ENCODE measurements around the gene TRAPPC4. TPM values are rescaled to one million over a fixed set of nuclear protein-coding genes. Genes with fewer than 3 reads are reported as not detected.

Gene TRAPPC4
- polyA plus RNA-seq, 1 of the 3 experiments (the other 2 are of a cell fraction): 368 TPM

DNA sequence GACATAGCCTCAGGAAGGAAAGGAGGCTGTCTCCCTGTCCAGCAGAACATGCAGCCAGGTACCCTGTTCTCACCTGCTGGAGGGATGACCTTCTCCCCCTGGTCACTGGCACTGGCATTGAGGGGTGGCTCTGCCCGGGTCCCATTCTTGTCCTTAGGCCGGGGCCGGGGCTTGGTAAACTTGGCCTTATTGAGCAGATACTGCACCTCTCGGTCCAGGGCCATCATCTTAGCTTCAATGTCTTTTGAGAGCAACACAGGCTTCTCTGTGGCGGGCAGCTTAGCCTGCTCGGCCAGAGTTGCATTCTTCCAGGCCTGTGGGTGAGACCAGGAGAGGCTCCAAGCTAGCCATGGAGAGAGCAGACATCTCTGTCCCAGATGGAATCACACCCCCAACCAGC lies 27.9 kb downstream of the TRAPPC4 start:
- no peak overlapping the region for H3K9ac ChIP-seq
- H3K4me3 ChIP-seq (ENCODE audit: low read depth in 2 of 2, low read length in 1 of 2): no peak overlapping the region
- TF ChIP-seq, protein P1, sequence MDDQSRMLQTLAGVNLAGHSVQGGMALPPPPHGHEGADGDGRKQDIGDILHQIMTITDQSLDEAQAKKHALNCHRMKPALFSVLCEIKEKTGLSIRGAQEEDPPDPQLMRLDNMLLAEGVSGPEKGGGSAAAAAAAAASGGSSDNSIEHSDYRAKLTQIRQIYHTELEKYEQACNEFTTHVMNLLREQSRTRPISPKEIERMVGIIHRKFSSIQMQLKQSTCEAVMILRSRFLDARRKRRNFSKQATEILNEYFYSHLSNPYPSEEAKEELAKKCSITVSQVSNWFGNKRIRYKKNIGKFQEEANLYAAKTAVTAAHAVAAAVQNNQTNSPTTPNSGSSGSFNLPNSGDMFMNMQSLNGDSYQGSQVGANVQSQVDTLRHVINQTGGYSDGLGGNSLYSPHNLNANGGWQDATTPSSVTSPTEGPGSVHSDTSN (IDR thresholded peaks at IDR 0.05): no peak
- TF ChIP-seq FOSL2 (IDR thresholded peaks at IDR 0.05; ENCODE audit: borderline replicate concordance, low read depth) (no peak), SIN3A (IDR thresholded peaks at IDR 0.05; ENCODE audit: borderline replicate concordance, low read depth, low read length) (no peak), TCF12 (IDR thresholded peaks at IDR 0.05) (no peak)
- TF ChIP-seq, protein P2, sequence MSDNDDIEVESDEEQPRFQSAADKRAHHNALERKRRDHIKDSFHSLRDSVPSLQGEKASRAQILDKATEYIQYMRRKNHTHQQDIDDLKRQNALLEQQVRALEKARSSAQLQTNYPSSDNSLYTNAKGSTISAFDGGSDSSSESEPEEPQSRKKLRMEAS (IDR thresholded peaks at IDR 0.05; ENCODE audit: low read depth): no peak
- WGBS (ENCODE audit: low lambda C conversion rate): 94% methylated on average over 3 of the region's 6 CpGs
- ChIA-PET POLR2A (interaction anchor here (0.6 to 3.1 kb wide), 3 partner anchors 8 to 75 kb away, joined by 4 to 12 read pairs (median 4); partner anchors contain the start of gene HINFP), CTCF (interaction anchor here (1.4 kb wide), 1 partner anchor 9 kb away, joined by 5 read pairs; no protein-coding TSS in a partner anchor)
- peaks cover 12 to 52% of the 10 kb centered on the region in 2 experiments for H3K36me3 ChIP-seq (replicated peaks in 1 of 2; ENCODE audit: control insufficient read depth in 1 of 2, insufficient read depth in 2 of 2, low read length in 1 of 2)
- H3K27ac ChIP-seq (ENCODE audit: low read depth in 2 of 2, low read length in 1 of 2): no peak overlapping the region
- H3K4me2 ChIP-seq: no peak overlapping the region
- H3K9me2 ChIP-seq: no peaks in the 10 kb centered on the region
- H3K4me1 ChIP-seq (ENCODE audit: control insufficient read depth in 1 of 2, insufficient read depth in 2 of 2, low read depth in 1 of 2, low read length in 1 of 2): no peaks in the 10 kb centered on the region
- no peaks in the 10 kb centered on the region for H3K27me3 ChIP-seq (ENCODE audit: insufficient read depth)
- no peaks in the 10 kb centered on the region for H3F3A ChIP-seq (replicated peaks; ENCODE audit: insufficient read depth)
- DNase-seq: no peak
- no peaks in the 10 kb centered on the region for H3K9me3 ChIP-seq
- H2AFZ ChIP-seq (ENCODE audit: low read depth): no peak overlapping the region
- no peaks in the 10 kb centered on the region for H4K20me1 ChIP-seq (ENCODE audit: insufficient read depth)
- no peaks in the 10 kb centered on the region for H3K79me2 ChIP-seq (ENCODE audit: insufficient read depth)

DNA sequence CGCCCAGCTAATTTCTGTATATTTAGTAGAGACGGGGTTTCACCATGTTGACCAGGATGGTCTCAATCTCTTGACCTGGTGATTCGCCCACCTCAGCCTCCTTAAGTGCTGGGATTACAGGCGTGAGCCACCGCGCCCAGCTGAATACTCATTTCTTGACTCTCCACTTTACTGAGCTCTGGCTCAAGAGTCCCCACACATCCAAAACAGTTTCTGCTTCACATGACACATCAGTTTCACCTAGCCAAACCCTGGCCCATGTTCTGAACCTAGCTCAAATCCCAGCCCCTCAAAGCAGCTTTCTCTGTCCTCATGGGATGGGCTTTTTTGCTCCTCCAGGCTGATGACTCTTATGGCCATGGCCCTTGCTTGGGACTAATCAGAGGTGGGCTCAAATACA lies 28.6 kb downstream of the TRAPPC4 start:
- Histone ChIP-seq H3K27ac (ENCODE audit: low read depth in 2 of 2, low read length in 1 of 2) (no peak overlapping the region), H3K79me2 (ENCODE audit: insufficient read depth) (no peaks in the 10 kb centered on the region), H3K9me3 (no peaks in the 10 kb centered on the region), H2AFZ (ENCODE audit: low read depth) (no peak overlapping the region), H3K4me2 (no peak overlapping the region), H3K4me3 (ENCODE audit: low read depth in 2 of 2, low read length in 1 of 2) (no peak overlapping the region), H3K36me3 (replicated peaks in 1 of 2; ENCODE audit: control insufficient read depth in 1 of 2, insufficient read depth in 2 of 2, low read length in 1 of 2) (peaks cover 12 to 59% of the 10 kb centered on the region in 2 experiments), H3K9me2 (no peaks in the 10 kb centered on the region), H3K27me3 (ENCODE audit: insufficient read depth) (no peaks in the 10 kb centered on the region), H3K9ac (no peak overlapping the region), H4K20me1 (ENCODE audit: insufficient read depth) (no peaks in the 10 kb centered on the region), H3K4me1 (ENCODE audit: control insufficient read depth in 1 of 2, insufficient read depth in 2 of 2, low read depth in 1 of 2, low read length in 1 of 2) (no peaks in the 10 kb centered on the region), H3F3A (replicated peaks; ENCODE audit: insufficient read depth) (no peaks in the 10 kb centered on the region)
- POLR2A ChIA-PET: interaction anchor here (1.2 to 3.1 kb wide), 2 partner anchors 8 to 9 kb away, joined by 4 to 12 read pairs; no protein-coding TSS in a partner anchor
- TF ChIP-seq EP300 (IDR thresholded peaks at IDR 0.05; ENCODE audit: borderline replicate concordance in 1 of 2, low read depth in 1 of 2, low read length in 1 of 2) (no peak), SIN3A (IDR thresholded peaks at IDR 0.05; ENCODE audit: borderline replicate concordance, low read depth, low read length) (no peak), NFIC (IDR thresholded peaks at IDR 0.05; ENCODE audit: borderline replicate concordance) (no peak), ELF1 (IDR thresholded peaks at IDR 0.05) (no peak), YY1 (IDR thresholded peaks at IDR 0.05; ENCODE audit: low read depth) (no peak), GATA2 (CRISPR knock-in tag; IDR thresholded peaks at IDR 0.05) (no peak), RAD21 (IDR thresholded peaks at IDR 0.05; ENCODE audit: low read length) (no peak), RXRA (IDR thresholded peaks at IDR 0.05; ENCODE audit: borderline replicate concordance, low read depth) (no peak), NRF1 (IDR thresholded peaks at IDR 0.05; ENCODE audit: low read depth, low read length) (no peak)
- TF ChIP-seq, protein P2 (IDR thresholded peaks at IDR 0.05; ENCODE audit: low read depth): no peak
- TF ChIP-seq, protein P1 (IDR thresholded peaks at IDR 0.05): no peak
- TF ChIP-seq, protein P3, sequence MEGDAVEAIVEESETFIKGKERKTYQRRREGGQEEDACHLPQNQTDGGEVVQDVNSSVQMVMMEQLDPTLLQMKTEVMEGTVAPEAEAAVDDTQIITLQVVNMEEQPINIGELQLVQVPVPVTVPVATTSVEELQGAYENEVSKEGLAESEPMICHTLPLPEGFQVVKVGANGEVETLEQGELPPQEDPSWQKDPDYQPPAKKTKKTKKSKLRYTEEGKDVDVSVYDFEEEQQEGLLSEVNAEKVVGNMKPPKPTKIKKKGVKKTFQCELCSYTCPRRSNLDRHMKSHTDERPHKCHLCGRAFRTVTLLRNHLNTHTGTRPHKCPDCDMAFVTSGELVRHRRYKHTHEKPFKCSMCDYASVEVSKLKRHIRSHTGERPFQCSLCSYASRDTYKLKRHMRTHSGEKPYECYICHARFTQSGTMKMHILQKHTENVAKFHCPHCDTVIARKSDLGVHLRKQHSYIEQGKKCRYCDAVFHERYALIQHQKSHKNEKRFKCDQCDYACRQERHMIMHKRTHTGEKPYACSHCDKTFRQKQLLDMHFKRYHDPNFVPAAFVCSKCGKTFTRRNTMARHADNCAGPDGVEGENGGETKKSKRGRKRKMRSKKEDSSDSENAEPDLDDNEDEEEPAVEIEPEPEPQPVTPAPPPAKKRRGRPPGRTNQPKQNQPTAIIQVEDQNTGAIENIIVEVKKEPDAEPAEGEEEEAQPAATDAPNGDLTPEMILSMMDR (IDR thresholded peaks at IDR 0.05): no peak
- TF ChIP-seq, protein P4, sequence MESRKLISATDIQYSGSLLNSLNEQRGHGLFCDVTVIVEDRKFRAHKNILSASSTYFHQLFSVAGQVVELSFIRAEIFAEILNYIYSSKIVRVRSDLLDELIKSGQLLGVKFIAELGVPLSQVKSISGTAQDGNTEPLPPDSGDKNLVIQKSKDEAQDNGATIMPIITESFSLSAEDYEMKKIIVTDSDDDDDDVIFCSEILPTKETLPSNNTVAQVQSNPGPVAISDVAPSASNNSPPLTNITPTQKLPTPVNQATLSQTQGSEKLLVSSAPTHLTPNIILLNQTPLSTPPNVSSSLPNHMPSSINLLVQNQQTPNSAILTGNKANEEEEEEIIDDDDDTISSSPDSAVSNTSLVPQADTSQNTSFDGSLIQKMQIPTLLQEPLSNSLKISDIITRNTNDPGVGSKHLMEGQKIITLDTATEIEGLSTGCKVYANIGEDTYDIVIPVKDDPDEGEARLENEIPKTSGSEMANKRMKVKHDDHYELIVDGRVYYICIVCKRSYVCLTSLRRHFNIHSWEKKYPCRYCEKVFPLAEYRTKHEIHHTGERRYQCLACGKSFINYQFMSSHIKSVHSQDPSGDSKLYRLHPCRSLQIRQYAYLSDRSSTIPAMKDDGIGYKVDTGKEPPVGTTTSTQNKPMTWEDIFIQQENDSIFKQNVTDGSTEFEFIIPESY (IDR thresholded peaks at IDR 0.05; ENCODE audit: borderline replicate concordance, low read depth): no peak
- CTCF ChIA-PET: interaction anchor here (0.7 to 1.4 kb wide), 2 partner anchors 9 to 16 kb away, joined by 3 to 5 read pairs; no protein-coding TSS in a partner anchor
- WGBS (ENCODE audit: low lambda C conversion rate): 96% methylated on average over 6 of the region's 6 CpGs
- DNase-seq: no peak

Measured in SK-N-SH (cell line).